Measurements from ENCODE around the gene NCBP1. TPM values are rescaled to one million over a fixed set of nuclear protein-coding genes. Genes with fewer than 3 reads are reported as not detected.

The NCBP1 gene
- total and polyA plus RNA-seq, 2 of the 4 experiments (the other 2 are of a cell fraction), result 17.8 to 46.4 TPM

DNA sequence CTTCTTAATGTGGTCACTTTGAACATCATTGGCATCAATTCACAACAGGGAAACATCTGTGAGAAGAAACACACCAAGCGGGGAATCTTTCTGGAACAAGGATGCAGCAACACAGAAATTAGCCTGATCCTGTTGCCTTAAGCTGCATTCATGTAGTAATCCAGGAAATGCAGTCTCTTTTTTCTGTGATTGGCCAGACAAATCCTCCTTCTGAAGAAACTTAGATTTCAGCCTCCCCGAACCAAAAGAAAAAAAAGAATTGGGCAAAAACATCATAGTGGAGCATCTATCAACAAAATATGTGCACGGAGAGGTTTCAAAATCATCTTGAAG, 70.7 kb downstream of the NCBP1 start:
- TF ChIP-seq SMC3 (IDR thresholded peaks at IDR 0.05; ENCODE audit: low read depth, low read length) (no peak), POLR2A (IDR thresholded peaks at IDR 0.05; ENCODE audit: low read depth, low read length) (no peak), RAD21 (IDR thresholded peaks at IDR 0.05; ENCODE audit: low read length) (no peak), RCOR1 (IDR thresholded peaks at IDR 0.05; ENCODE audit: insufficient replicate concordance, low read length) (no peak), CEBPB (IDR thresholded peaks at IDR 0.05; ENCODE audit: low read depth, low read length) (no peak), CHD1 (IDR thresholded peaks at IDR 0.05; ENCODE audit: low read depth, low read length) (no peak), RFX5 (IDR thresholded peaks at IDR 0.05; ENCODE audit: low read depth, low read length) (no peak), MAFK (IDR thresholded peaks at IDR 0.05; ENCODE audit: low read depth, low read length) (no peak), NFE2L2 (IDR thresholded peaks at IDR 0.05; ENCODE audit: low read depth, low read length) (no peak), MXI1 (IDR thresholded peaks at IDR 0.05; ENCODE audit: borderline replicate concordance, low read depth, low read length) (no peak), MAZ (IDR thresholded peaks at IDR 0.05; ENCODE audit: borderline replicate concordance, low read depth, low read length) (no peak)
- TF ChIP-seq, protein P1, sequence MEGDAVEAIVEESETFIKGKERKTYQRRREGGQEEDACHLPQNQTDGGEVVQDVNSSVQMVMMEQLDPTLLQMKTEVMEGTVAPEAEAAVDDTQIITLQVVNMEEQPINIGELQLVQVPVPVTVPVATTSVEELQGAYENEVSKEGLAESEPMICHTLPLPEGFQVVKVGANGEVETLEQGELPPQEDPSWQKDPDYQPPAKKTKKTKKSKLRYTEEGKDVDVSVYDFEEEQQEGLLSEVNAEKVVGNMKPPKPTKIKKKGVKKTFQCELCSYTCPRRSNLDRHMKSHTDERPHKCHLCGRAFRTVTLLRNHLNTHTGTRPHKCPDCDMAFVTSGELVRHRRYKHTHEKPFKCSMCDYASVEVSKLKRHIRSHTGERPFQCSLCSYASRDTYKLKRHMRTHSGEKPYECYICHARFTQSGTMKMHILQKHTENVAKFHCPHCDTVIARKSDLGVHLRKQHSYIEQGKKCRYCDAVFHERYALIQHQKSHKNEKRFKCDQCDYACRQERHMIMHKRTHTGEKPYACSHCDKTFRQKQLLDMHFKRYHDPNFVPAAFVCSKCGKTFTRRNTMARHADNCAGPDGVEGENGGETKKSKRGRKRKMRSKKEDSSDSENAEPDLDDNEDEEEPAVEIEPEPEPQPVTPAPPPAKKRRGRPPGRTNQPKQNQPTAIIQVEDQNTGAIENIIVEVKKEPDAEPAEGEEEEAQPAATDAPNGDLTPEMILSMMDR (conservative IDR thresholded peaks at IDR 0.05; ENCODE audit: low read depth, low read length), result no peak
- TF ChIP-seq, protein P2, sequence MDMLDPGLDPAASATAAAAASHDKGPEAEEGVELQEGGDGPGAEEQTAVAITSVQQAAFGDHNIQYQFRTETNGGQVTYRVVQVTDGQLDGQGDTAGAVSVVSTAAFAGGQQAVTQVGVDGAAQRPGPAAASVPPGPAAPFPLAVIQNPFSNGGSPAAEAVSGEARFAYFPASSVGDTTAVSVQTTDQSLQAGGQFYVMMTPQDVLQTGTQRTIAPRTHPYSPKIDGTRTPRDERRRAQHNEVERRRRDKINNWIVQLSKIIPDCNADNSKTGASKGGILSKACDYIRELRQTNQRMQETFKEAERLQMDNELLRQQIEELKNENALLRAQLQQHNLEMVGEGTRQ (IDR thresholded peaks at IDR 0.05; ENCODE audit: low read depth, low read length), result no peak
- TF ChIP-seq, protein P3, sequence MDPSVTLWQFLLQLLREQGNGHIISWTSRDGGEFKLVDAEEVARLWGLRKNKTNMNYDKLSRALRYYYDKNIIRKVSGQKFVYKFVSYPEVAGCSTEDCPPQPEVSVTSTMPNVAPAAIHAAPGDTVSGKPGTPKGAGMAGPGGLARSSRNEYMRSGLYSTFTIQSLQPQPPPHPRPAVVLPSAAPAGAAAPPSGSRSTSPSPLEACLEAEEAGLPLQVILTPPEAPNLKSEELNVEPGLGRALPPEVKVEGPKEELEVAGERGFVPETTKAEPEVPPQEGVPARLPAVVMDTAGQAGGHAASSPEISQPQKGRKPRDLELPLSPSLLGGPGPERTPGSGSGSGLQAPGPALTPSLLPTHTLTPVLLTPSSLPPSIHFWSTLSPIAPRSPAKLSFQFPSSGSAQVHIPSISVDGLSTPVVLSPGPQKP (IDR thresholded peaks at IDR 0.05; ENCODE audit: borderline replicate concordance, low read depth, low read length), result no peak
- Histone ChIP-seq H4K5ac (ENCODE audit: low read depth, low read length) (no peak overlapping the region), H3K4me1 (ENCODE audit: control insufficient read depth, insufficient read depth, low read length) (peaks cover 3% of the 10 kb centered on the region), H2BK120ac (ENCODE audit: low read depth, low read length) (no peak overlapping the region), H3K4ac (ENCODE audit: low read depth, low read length) (no peak overlapping the region), H2BK15ac (ENCODE audit: low read depth, low read length) (no peak overlapping the region), H3K14ac (replicated peaks; ENCODE audit: low read depth, low read length) (no peak overlapping the region), H2AK9ac (replicated peaks; ENCODE audit: low read depth, low read length, poor library complexity) (no peak overlapping the region), H2BK5ac (ENCODE audit: low read depth, low read length, poor library complexity, severe bottlenecking) (no peak overlapping the region), H4K91ac (ENCODE audit: insufficient read depth, low read depth, low read length) (no peak overlapping the region), H2AK5ac (ENCODE audit: low read depth, low read length) (no peak overlapping the region), H3K4me2 (ENCODE audit: low read depth, low read length) (no peak overlapping the region), H3K79me1 (ENCODE audit: low read depth in 1 of 2, low read length in 2 of 2) (no peaks in the 10 kb centered on the region), H3K56ac (ENCODE audit: extremely low read depth, insufficient read depth, low read length) (no peak overlapping the region), H3K36me3 (ENCODE audit: control insufficient read depth, insufficient read depth, low read length) (no peaks in the 10 kb centered on the region), H4K8ac (ENCODE audit: low read depth in 2 of 2, low read length in 2 of 2) (no peak overlapping the region), H3K23ac (ENCODE audit: low read depth, low read length) (no peak overlapping the region), H3K27ac (ENCODE audit: insufficient read depth, low read length) (no peak overlapping the region), H3K9me1 (ENCODE audit: insufficient read depth, low read length) (no peaks in the 10 kb centered on the region), H2AFZ (replicated peaks; ENCODE audit: low read length, poor library complexity) (no peak overlapping the region), H2BK20ac (ENCODE audit: low read depth, low read length) (no peak overlapping the region; the same call in 1 of the 2 replicates), H3K9ac (ENCODE audit: low read depth, low read length) (no peak overlapping the region), H3K9me3 (ENCODE audit: control insufficient read depth, insufficient read depth, low read length) (no peaks in the 10 kb centered on the region), H4K20me1 (ENCODE audit: insufficient read depth, low read length) (no peaks in the 10 kb centered on the region), H3K4me3 (ENCODE audit: insufficient read depth, low read depth, low read length) (no peak overlapping the region), H3K18ac (ENCODE audit: low read depth, low read length) (no peak overlapping the region), H3K27me3 (ENCODE audit: control insufficient read depth, insufficient read depth, low read length) (peaks cover 10% of the 10 kb centered on the region)
- intact Hi-C loops (cut with micrococcal nuclease), result no loop called here
- no TSS peak for BruUV-seq (replicated peaks)
- ATAC-seq (ENCODE audit: low read depth) (no peak), DNase-seq (peak; percentile 10)
- in situ Hi-C loops (cut with MboI; ENCODE audit: low sequenced_read_pairs), result no loop called here
- CTCF ChIA-PET, result no interaction called here
- dilution Hi-C loops (cut with HindIII; ENCODE audit: low sequenced_read_pairs, unreplicated experiment), result no loop called here
- no CpG with 5 or more reads among the region's 3 CpGs for WGBS, 2 experiments (ENCODE audit: extremely low coverage in 2 of 2, insufficient read length in 1 of 2)
- POLR2A ChIA-PET (ENCODE audit: unreplicated experiment), result no interaction called here
